Measurements from ENCODE around the gene CCNY. TPM values are rescaled to one million over a fixed set of nuclear protein-coding genes. Genes with fewer than 3 reads are reported as not detected.

CCNY gene
- total RNA-seq, 3 donors from 2014 or later: 54.8 to 61.6 (median 58.9) TPM

GRCh38 chr10:35375091-35375765 lies 38.9 kb downstream of the CCNY start:
- ATAC-seq: no peak
- peaks cover 5% of the 10 kb centered on the region for H3K36me3 Mint-ChIP-seq (ENCODE audit: insufficient read depth)

GRCh38 chr10:35377050-35377728 lies 40.9 kb downstream of the CCNY start:
- peaks cover 78% of the 10 kb centered on the region for H3K4me1 Mint-ChIP-seq (ENCODE audit: low read depth)
- H3K27me3 Mint-ChIP-seq (ENCODE audit: low read depth): no peaks in the 10 kb centered on the region

More at GRCh38 chr10:35375091-35375765, 38.9 kb downstream of the CCNY start:
- no peak overlapping the region for H3K4me3 Mint-ChIP-seq
- DNase-seq: no peak
- H3K9me3 Mint-ChIP-seq: no peaks in the 10 kb centered on the region
- peaks cover 86% of the 10 kb centered on the region for H3K4me1 Mint-ChIP-seq (ENCODE audit: low read depth)
- H3K27me3 Mint-ChIP-seq (ENCODE audit: low read depth): no peaks in the 10 kb centered on the region

GRCh38 chr10:35378541-35379210 lies 42.4 kb downstream of the CCNY start:
- H3K36me3 Mint-ChIP-seq (ENCODE audit: insufficient read depth): peaks cover 7% of the 10 kb centered on the region
- peaks cover 74% of the 10 kb centered on the region for H3K4me1 Mint-ChIP-seq (ENCODE audit: low read depth)
- H3K9me3 Mint-ChIP-seq: no peaks in the 10 kb centered on the region
- peak overlapping the region; percentile 6 for H3K4me3 Mint-ChIP-seq
- ATAC-seq: peak; percentile 63 to 72
- no peaks in the 10 kb centered on the region for H3K27me3 Mint-ChIP-seq (ENCODE audit: low read depth)
- no peak for DNase-seq

More at GRCh38 chr10:35377050-35377728, 40.9 kb downstream of the CCNY start:
- ATAC-seq: peak; percentile 40 to 70
- no peak for DNase-seq
- Mint-ChIP-seq H3K36me3 (ENCODE audit: insufficient read depth) (peaks cover 7% of the 10 kb centered on the region), H3K9me3 (no peaks in the 10 kb centered on the region), H3K4me3 (no peak overlapping the region)

GRCh38 chr10:35379226-35380137 lies 43.2 kb downstream of the CCNY start:
- peak; percentile 12 to 35 for ATAC-seq
- peaks cover 9% of the 10 kb centered on the region for H3K36me3 Mint-ChIP-seq (ENCODE audit: insufficient read depth)
- H3K9me3 Mint-ChIP-seq: no peaks in the 10 kb centered on the region
- H3K27me3 Mint-ChIP-seq (ENCODE audit: low read depth): no peaks in the 10 kb centered on the region
- no peak overlapping the region for H3K4me3 Mint-ChIP-seq
- DNase-seq: no peak
- H3K4me1 Mint-ChIP-seq (ENCODE audit: low read depth): peaks cover 74% of the 10 kb centered on the region

GRCh38 chr10:35382096-35382495 lies 45.8 kb downstream of the CCNY start:
- ATAC-seq: no peak
- Mint-ChIP-seq H3K9me3 (no peaks in the 10 kb centered on the region), H3K4me3 (no peak overlapping the region), H3K27me3 (ENCODE audit: low read depth) (no peaks in the 10 kb centered on the region), H3K36me3 (ENCODE audit: insufficient read depth) (peaks cover 8% of the 10 kb centered on the region), H3K4me1 (ENCODE audit: low read depth) (peaks cover 74% of the 10 kb centered on the region)
- no peak for DNase-seq

- ATAC-seq (peak in 1 of 2 donors; percentile 18), DNase-seq (no peak)
- Mint-ChIP-seq H3K9me3 (no peaks in the 10 kb centered on the region), H3K4me1 (ENCODE audit: low read depth) (peaks cover 60% of the 10 kb centered on the region), H3K27me3 (ENCODE audit: low read depth) (no peaks in the 10 kb centered on the region), H3K36me3 (ENCODE audit: insufficient read depth) (peaks cover 11% of the 10 kb centered on the region), H3K4me3 (no peak overlapping the region)
Observed at GRCh38 chr10:35384265-35384868, 48.1 kb downstream of the CCNY start.

GRCh38 chr10:35386594-35387174 lies 50.4 kb downstream of the CCNY start:
- peaks cover 51% of the 10 kb centered on the region for H3K4me1 Mint-ChIP-seq (ENCODE audit: low read depth)
- no peaks in the 10 kb centered on the region for H3K27me3 Mint-ChIP-seq (ENCODE audit: low read depth)
- DNase-seq: no peak
- no peak overlapping the region for H3K4me3 Mint-ChIP-seq
- H3K36me3 Mint-ChIP-seq (ENCODE audit: insufficient read depth): peaks cover 19% of the 10 kb centered on the region
- peaks cover 16% of the 10 kb centered on the region for H3K9me3 Mint-ChIP-seq
- no peak for ATAC-seq

- DNase-seq (no peak), ATAC-seq (no peak)
- Mint-ChIP-seq H3K36me3 (ENCODE audit: insufficient read depth) (peaks cover 17% of the 10 kb centered on the region), H3K4me1 (ENCODE audit: low read depth) (peaks cover 51% of the 10 kb centered on the region), H3K9me3 (peaks cover 16% of the 10 kb centered on the region), H3K4me3 (no peak overlapping the region), H3K27me3 (ENCODE audit: low read depth) (no peaks in the 10 kb centered on the region)
Observed at GRCh38 chr10:35387768-35388167, 51.5 kb downstream of the CCNY start.

GRCh38 chr10:35388197-35388596 lies 51.9 kb downstream of the CCNY start:
- H3K4me1 Mint-ChIP-seq (ENCODE audit: low read depth): peaks cover 54% of the 10 kb centered on the region
- peaks cover 17% of the 10 kb centered on the region for H3K36me3 Mint-ChIP-seq (ENCODE audit: insufficient read depth)
- no peak overlapping the region for H3K4me3 Mint-ChIP-seq
- no peaks in the 10 kb centered on the region for H3K27me3 Mint-ChIP-seq (ENCODE audit: low read depth)
- DNase-seq: no peak
- ATAC-seq: no peak
- peaks cover 16% of the 10 kb centered on the region for H3K9me3 Mint-ChIP-seq

GRCh38 chr10:35388682-35389081 lies 52.4 kb downstream of the CCNY start:
- ATAC-seq (no peak), DNase-seq (no peak)
- Mint-ChIP-seq H3K4me1 (ENCODE audit: low read depth) (peaks cover 59% of the 10 kb centered on the region), H3K36me3 (ENCODE audit: insufficient read depth) (peaks cover 17% of the 10 kb centered on the region), H3K9me3 (peaks cover 16% of the 10 kb centered on the region), H3K4me3 (no peak overlapping the region), H3K27me3 (ENCODE audit: low read depth) (no peaks in the 10 kb centered on the region)

GRCh38 chr10:35390161-35390840 lies 54.0 kb downstream of the CCNY start:
- Mint-ChIP-seq H3K4me3 (no peak overlapping the region), H3K27me3 (ENCODE audit: low read depth) (no peaks in the 10 kb centered on the region), H3K9me3 (peaks cover 16% of the 10 kb centered on the region), H3K4me1 (ENCODE audit: low read depth) (peaks cover 60% of the 10 kb centered on the region), H3K36me3 (ENCODE audit: insufficient read depth) (peaks cover 15% of the 10 kb centered on the region)
- DNase-seq (no peak), ATAC-seq (no peak)

- no peak for DNase-seq
- Mint-ChIP-seq H3K27me3 (ENCODE audit: low read depth) (no peaks in the 10 kb centered on the region), H3K36me3 (ENCODE audit: insufficient read depth) (peaks cover 15% of the 10 kb centered on the region), H3K4me1 (ENCODE audit: low read depth) (peaks cover 59% of the 10 kb centered on the region), H3K4me3 (no peak overlapping the region), H3K9me3 (peaks cover 16% of the 10 kb centered on the region)
- no peak for ATAC-seq
Observed at GRCh38 chr10:35390843-35391152, 54.5 kb downstream of the CCNY start.

Measured in activated T-cell treated with anti-CD3 and anti-CD28 coated beads, Interleukin-2, amount 50 U/mL, for 4 hours (primary cell).